NCI-H1694 (cell line): ENCODE data around the gene PIM3.

Source experiments
- DNase-seq: peaks from one replicate; lab custom pipeline; 2025; lab: John Stamatoyannopoulos, UW

PIM3 gene

DNA sequence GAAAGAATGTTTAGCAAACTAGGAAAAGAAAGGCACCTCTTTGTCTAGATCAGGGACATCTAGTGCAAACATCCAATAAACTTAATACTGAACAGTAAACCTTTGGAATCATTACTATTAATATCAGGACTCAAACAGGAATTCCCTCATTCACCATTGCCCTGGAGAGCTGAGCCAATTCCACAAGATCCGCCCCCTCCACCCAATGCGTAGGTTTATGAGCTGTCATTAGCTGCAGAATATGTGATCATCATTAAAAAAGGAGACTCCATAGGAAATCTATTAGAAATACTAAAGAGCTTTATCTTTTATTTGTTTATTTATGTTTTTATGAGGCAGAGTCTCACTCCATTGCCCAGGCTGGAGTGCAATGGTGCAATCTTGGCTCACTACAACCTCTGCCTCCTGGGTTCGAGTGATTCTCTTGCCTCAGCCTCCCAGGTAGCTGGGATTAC lies 46.5 kb downstream of the PIM3 start:
- no peak for DNase-seq

GRCh38 chr22:50008151-50009040 lies 47.8 kb downstream of the PIM3 start:
- no peak for DNase-seq

- DNase-seq, result no peak
These were observed 48.7 kb downstream of the PIM3 start for GRCh38 chr22:50009251-50009650.

GRCh38 chr22:50009765-50010675 lies 49.4 kb downstream of the PIM3 start:
- DNase-seq, result no peak

GRCh38 chr22:50010676-50011446 lies 50.3 kb downstream of the PIM3 start:
- no peak for DNase-seq

DNA sequence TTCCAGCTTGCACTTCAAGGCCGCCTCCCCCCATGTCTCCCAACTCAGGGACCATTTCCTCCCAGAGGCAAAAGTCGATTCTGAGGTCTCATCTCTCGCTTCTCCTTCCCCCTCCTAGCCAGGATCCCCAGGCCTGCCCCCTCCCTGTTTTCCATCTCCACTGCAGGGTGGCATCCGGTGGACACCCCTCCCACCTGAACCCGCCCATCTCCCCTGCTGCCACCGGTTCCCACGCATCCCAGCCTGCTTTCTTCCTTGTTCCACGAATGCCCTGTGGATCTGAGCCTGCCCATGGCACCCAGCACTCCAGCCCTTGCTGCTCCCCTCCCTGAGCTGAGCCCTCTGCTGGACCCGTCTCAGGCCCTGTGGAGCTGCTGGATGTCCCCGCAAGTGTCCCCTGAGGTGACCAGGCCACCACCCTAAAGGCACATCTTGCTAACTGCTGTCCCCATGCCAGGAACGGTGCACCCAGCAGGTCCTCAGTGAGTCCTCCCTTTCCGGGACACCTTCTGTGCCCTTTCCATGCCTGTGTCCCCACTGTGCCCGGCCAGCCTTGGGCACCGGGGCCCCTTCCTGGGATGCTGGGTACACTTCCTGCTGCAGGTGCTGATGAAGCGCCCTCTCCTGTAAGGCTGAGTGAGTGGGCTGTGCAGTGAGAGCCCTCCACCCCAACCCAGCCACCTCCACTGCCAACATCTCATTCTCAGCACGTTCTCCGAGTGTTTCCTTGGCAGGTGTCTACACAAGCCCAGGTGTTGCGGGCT lies 51.1 kb downstream of the PIM3 start:
- no peak for DNase-seq

GRCh38 chr22:50012211-50013181 lies 51.9 kb downstream of the PIM3 start, which contains the start of gene IL17REL:
IL17REL (minus strand) TSS chr22:50012765; CDS start chr22:50012646, 119 bp downstream.
- DNase-seq, result no peak
